ENCODE measurements around the gene CDV3. TPM values are rescaled to one million over a fixed set of nuclear protein-coding genes. Genes with fewer than 3 reads are reported as not detected.

Gene CDV3
- total RNA-seq, 1 experiment from 2014 or later: 193 TPM

GRCh38 chr3:133608388-133608787 lies 34.9 kb downstream of the CDV3 start:
- Histone ChIP-seq H3K4me1 (replicated peaks; ENCODE audit: insufficient read depth) (no peaks in the 10 kb centered on the region), H3K4me2 (no peak overlapping the region), H3K27ac (no peak overlapping the region), H3K4me3 (no peak overlapping the region), H3K36me3 (ENCODE audit: low read depth) (peaks cover 16% of the 10 kb centered on the region), H3K27me3 (ENCODE audit: insufficient read depth, low read depth) (no peaks in the 10 kb centered on the region), H3K9me2 (ENCODE audit: insufficient read depth) (no peaks in the 10 kb centered on the region), H3K79me2 (ENCODE audit: low read depth) (no peaks in the 10 kb centered on the region), H3K9me3 (ENCODE audit: insufficient read depth, low read depth) (no peaks in the 10 kb centered on the region), H4K20me1 (ENCODE audit: insufficient read depth) (no peaks in the 10 kb centered on the region), H3F3A (ENCODE audit: insufficient read depth, low read depth) (no peaks in the 10 kb centered on the region; the same call in 1 of the 2 replicates), H2AFZ (no peak overlapping the region)
- intact Hi-C loops (cut with micrococcal nuclease; ENCODE audit: unreplicated experiment): no loop called here
- BruUV-seq (replicated peaks): no TSS peak
- CTCF ChIA-PET: no interaction called here
- POLR2A ChIA-PET (ENCODE audit: unreplicated experiment): no interaction called here
- TF ChIP-seq CTCF (conservative IDR thresholded peaks at IDR 0.05): no peak
- no peak for TF ChIP-seq EZH2 (IDR thresholded peaks at IDR 0.05; ENCODE audit: low read depth)
- DNase-seq: no peak

DNA sequence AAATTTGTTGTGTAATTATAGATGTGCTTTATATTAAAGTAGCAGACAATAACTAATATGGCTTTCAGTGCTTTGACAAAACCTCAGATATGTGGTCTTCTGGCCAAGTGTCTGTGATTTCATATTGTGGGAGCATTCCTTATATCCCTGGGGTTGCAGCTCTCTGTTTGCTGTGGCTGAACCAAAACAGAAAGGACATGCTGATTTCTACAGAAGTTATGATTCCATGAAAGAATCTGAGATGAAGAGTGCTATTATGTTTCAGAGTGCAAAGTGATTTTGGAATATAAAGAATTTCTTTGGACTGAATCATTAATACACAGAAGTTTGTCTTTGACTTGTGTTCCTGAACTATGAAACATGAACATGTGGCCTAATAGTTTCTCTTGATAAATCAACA lies 36.5 kb downstream of the CDV3 start:
- CTCF ChIA-PET: no interaction called here
- no peak overlapping the region for H3K27ac ChIP-seq
- peaks cover 16% of the 10 kb centered on the region for H3K36me3 ChIP-seq (ENCODE audit: low read depth)
- no peak overlapping the region for H3K4me2 ChIP-seq
- H3K4me1 ChIP-seq (replicated peaks; ENCODE audit: insufficient read depth): no peaks in the 10 kb centered on the region
- H3F3A ChIP-seq (ENCODE audit: insufficient read depth, low read depth): no peaks in the 10 kb centered on the region; the same call in 1 of the 2 replicates
- H3K9me2 ChIP-seq (ENCODE audit: insufficient read depth): no peaks in the 10 kb centered on the region
- H3K27me3 ChIP-seq (ENCODE audit: insufficient read depth, low read depth): no peaks in the 10 kb centered on the region
- H2AFZ ChIP-seq: no peak overlapping the region
- no peak overlapping the region for H3K4me3 ChIP-seq
- no TSS peak for BruUV-seq (replicated peaks)
- DNase-seq: no peak
- no peaks in the 10 kb centered on the region for H4K20me1 ChIP-seq (ENCODE audit: insufficient read depth)
- H3K79me2 ChIP-seq (ENCODE audit: low read depth): no peaks in the 10 kb centered on the region
- no peaks in the 10 kb centered on the region for H3K9me3 ChIP-seq (ENCODE audit: insufficient read depth, low read depth)
- TF ChIP-seq EZH2 (IDR thresholded peaks at IDR 0.05; ENCODE audit: low read depth): no peak
- TF ChIP-seq CTCF (conservative IDR thresholded peaks at IDR 0.05): no peak
- intact Hi-C loops (cut with micrococcal nuclease; ENCODE audit: unreplicated experiment): loop anchor here (5.0 kb wide), 1 partner anchor 37 kb away; no protein-coding TSS in a partner anchor
- POLR2A ChIA-PET (ENCODE audit: unreplicated experiment): no interaction called here

DNA sequence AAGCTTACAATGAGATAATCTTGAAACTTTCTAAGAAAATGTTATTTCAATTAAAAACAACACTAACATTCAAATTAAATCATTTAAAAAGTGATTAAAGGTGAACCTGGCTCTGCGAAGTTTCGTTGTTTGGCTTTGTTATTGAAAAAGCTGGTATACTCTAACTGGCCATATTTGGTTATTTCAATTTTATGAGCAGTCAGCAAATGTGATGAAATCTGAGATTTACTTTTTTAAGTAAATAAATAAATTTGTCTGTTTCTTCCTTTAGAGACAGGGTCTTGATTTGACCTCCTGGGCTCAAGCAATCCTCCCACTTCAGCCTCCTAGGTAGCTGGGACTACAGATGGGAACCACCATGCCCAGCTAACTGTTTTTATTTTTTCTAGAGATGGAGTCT lies 38.0 kb downstream of the CDV3 start:
- no TSS peak for BruUV-seq (replicated peaks)

More for the DNA sequence above, 38.0 kb downstream of the CDV3 start:
- no peaks in the 10 kb centered on the region for H3K4me1 ChIP-seq (replicated peaks; ENCODE audit: insufficient read depth)
- H3K9me2 ChIP-seq (ENCODE audit: insufficient read depth): no peaks in the 10 kb centered on the region
- no peak overlapping the region for H3K27ac ChIP-seq
- no peak overlapping the region for H2AFZ ChIP-seq
- POLR2A ChIA-PET (ENCODE audit: unreplicated experiment): interaction anchor here (0.7 kb wide), 1 partner anchor 34 kb away, joined by 6 read pairs; no protein-coding TSS in a partner anchor
- H3K9me3 ChIP-seq (ENCODE audit: insufficient read depth, low read depth): no peaks in the 10 kb centered on the region
- intact Hi-C loops (cut with micrococcal nuclease; ENCODE audit: unreplicated experiment): loop anchor here (5.0 kb wide), 1 partner anchor 36 kb away; no protein-coding TSS in a partner anchor
- H4K20me1 ChIP-seq (ENCODE audit: insufficient read depth): no peaks in the 10 kb centered on the region
- peaks cover 16% of the 10 kb centered on the region for H3K36me3 ChIP-seq (ENCODE audit: low read depth)
- no peak for DNase-seq
- no peak overlapping the region for H3K4me3 ChIP-seq
- no peaks in the 10 kb centered on the region for H3K27me3 ChIP-seq (ENCODE audit: insufficient read depth, low read depth)
- no peaks in the 10 kb centered on the region; the same call in 1 of the 2 replicates for H3F3A ChIP-seq (ENCODE audit: insufficient read depth, low read depth)
- TF ChIP-seq EZH2 (IDR thresholded peaks at IDR 0.05; ENCODE audit: low read depth): no peak
- TF ChIP-seq CTCF (conservative IDR thresholded peaks at IDR 0.05): no peak
- H3K4me2 ChIP-seq: no peak overlapping the region
- CTCF ChIA-PET: no interaction called here
- no peaks in the 10 kb centered on the region for H3K79me2 ChIP-seq (ENCODE audit: low read depth)

Measured in PC-9 (cell line).